NOMO-1 treated with dmso at 0.1 percent for 144 hours (cell line): ENCODE data around the gene IMPG2.

Source experiments
- DNase-seq: peaks from one replicate; lab custom pipeline; 2025; ENCODE audit not compliant: unreplicated experiment; lab: John Stamatoyannopoulos, UW

The IMPG2 gene

GRCh38 chr3:101278727-101279126, 41.6 kb downstream of the IMPG2 start:
- no peak for DNase-seq

- no peak for DNase-seq
Measured at GRCh38 chr3:101273608-101274007, 46.8 kb downstream of the IMPG2 start.

GRCh38 chr3:101273156-101273555, 47.2 kb downstream of the IMPG2 start:
- DNase-seq, result no peak

GRCh38 chr3:101271728-101272127, 48.6 kb downstream of the IMPG2 start:
- no peak for DNase-seq

GRCh38 chr3:101270149-101270548, 50.2 kb downstream of the IMPG2 start:
- DNase-seq, result no peak

- DNase-seq, result no peak
Measured at GRCh38 chr3:101268971-101269671, 51.3 kb downstream of the IMPG2 start.

- DNase-seq, result no peak
Measured at GRCh38 chr3:101268141-101268540, 52.2 kb downstream of the IMPG2 start.

- no peak for DNase-seq
Measured at GRCh38 chr3:101266566-101266965, 53.8 kb downstream of the IMPG2 start.

GRCh38 chr3:101266071-101266470, 54.3 kb downstream of the IMPG2 start:
- DNase-seq, result no peak

GRCh38 chr3:101262393-101263240, 57.8 kb downstream of the IMPG2 start:
- no peak for DNase-seq

- DNase-seq, result no peak
Measured at GRCh38 chr3:101261506-101261905, 58.9 kb downstream of the IMPG2 start.

GRCh38 chr3:101259485-101260341, 60.7 kb downstream of the IMPG2 start:
- DNase-seq, result no peak

GRCh38 chr3:101256511-101256910, 63.9 kb downstream of the IMPG2 start:
- no peak for DNase-seq

GRCh38 chr3:101255441-101255840, 64.9 kb downstream of the IMPG2 start:
- no peak for DNase-seq

GRCh38 chr3:101253396-101253795, 67.0 kb downstream of the IMPG2 start:
- DNase-seq, result no peak

- no peak for DNase-seq
Measured at GRCh38 chr3:101252945-101253344, 67.4 kb downstream of the IMPG2 start.

- no peak for DNase-seq
Measured at GRCh38 chr3:101252307-101252706, 68.1 kb downstream of the IMPG2 start.

GRCh38 chr3:101251441-101251840, 68.9 kb downstream of the IMPG2 start:
- no peak for DNase-seq

- no peak for DNase-seq
Measured at GRCh38 chr3:101249522-101249921, 70.9 kb downstream of the IMPG2 start.

GRCh38 chr3:101248736-101249135, 71.6 kb downstream of the IMPG2 start:
- no peak for DNase-seq

GRCh38 chr3:101244212-101244575, 76.2 kb downstream of the IMPG2 start:
- no peak for DNase-seq
